ENCODE data around the gene ACP4. TPM values are rescaled to one million over a fixed set of nuclear protein-coding genes. Genes with fewer than 3 reads are reported as not detected.

ACP4 gene
- total RNA-seq, 4 donors from 2014 or later: not detected

DNA sequence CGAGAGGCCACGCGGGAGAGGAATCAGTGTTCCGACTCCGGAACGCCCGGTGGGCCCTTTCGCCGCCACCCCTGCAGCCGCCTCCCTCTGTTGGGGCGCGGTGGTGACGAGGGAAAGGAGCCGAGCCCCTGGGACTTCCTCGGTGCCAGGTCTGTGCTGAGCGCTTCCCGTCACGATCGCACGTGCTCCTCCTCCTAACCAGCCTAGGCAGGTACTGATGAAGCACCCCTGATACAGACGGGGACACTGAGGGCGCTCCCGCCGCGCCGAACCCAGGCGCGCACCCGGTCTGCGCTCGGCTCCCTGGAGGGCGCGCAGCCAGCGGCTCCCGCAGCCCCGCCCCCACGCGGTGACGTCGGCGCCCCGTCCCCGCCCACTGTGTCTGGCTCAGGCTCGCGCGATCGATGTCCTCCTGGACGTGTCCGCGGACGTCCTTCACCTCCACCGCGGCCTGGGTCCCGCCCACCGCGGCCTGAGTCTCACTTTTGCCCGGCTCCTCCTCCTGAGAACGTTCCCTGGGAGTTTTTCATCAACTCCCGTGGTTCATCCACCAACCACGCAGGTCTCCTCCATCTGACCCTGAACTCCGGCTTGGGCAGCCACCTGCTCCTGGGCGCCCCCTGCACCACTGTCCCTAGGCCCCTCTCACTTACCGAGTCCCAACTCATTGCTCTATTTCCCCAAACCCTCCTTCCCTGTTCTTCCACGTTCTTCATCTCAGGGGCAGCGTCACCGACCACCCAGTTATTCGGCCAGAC, 45.7 kb downstream of the ACP4 start:
- ATAC-seq (ENCODE audit: low FRiP score) (peak; percentile 92), DNase-seq (ENCODE audit: low spot score) (peak; percentile 46)
- TF ChIP-seq CTCF (IDR thresholded peaks at IDR 0.05): no peak

DNA sequence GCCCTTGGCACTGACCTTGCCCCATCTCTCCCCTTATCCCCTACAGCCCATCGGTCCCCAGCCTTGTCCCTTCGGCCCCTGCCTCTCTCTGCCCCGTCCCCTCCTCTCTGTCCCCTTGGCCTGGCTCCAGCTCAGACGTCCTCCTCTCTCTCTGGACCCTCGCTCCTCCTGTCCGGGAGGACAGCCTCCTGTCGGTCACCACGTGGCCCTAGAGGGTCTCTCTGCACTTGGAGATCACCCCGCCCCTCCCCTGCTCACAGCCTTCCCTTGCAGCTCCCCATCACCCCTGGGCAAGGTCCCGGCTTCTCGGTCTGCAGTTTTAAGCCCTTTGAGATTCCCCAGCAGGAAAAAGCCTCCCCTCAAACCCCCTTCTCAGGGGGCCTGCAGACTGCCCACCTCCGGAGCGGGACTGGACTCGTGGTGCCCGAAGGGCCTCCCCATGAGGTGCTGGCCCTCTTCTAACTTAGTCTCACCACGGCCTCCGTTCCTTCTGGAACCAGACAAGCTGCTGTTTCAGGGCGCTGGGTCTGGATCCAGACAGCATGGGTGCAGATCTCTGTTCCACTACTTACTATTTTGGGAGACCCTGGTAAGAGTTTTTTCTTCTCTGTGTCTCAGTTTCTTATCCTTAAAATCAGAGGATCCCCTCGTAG, 46.5 kb downstream of the ACP4 start:
- ATAC-seq (ENCODE audit: low FRiP score) (no peak), DNase-seq (ENCODE audit: low spot score) (no peak)
- TF ChIP-seq CTCF (IDR thresholded peaks at IDR 0.05): no peak

DNA sequence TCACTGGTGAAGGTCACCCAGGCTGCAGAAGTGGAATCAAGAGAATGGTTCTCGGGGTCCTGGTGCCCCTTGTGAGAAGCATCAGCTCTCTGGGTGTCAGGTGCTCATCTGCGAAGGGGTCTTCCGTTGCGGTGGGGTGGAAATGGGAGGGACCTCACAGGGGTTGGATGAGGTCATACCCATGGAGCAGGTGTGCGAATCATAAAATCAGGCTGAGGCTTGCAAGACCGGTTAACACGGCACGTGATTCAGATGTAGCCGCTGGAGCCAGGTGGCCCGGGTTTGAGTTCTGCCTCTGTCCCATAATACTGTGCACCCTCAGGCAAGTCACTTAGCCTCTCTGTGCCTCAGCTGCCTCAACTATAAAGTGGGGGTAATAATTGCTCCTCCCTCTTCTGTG, 47.1 kb downstream of the ACP4 start:
- ATAC-seq (ENCODE audit: low FRiP score) (no peak), DNase-seq (ENCODE audit: low spot score) (no peak)
- no peak for TF ChIP-seq CTCF (IDR thresholded peaks at IDR 0.05)

- DNase-seq (ENCODE audit: low spot score) (no peak), ATAC-seq (ENCODE audit: low FRiP score) (no peak)
- no peak for TF ChIP-seq CTCF (IDR thresholded peaks at IDR 0.05)
Observed at GRCh38 chr19:50838239-50838638, 48.0 kb downstream of the ACP4 start.

- TF ChIP-seq CTCF (IDR thresholded peaks at IDR 0.05): no peak
- DNase-seq (ENCODE audit: low spot score) (no peak), ATAC-seq (ENCODE audit: low FRiP score) (no peak)
Observed at GRCh38 chr19:50839712-50840655, 49.8 kb downstream of the ACP4 start.

DNA sequence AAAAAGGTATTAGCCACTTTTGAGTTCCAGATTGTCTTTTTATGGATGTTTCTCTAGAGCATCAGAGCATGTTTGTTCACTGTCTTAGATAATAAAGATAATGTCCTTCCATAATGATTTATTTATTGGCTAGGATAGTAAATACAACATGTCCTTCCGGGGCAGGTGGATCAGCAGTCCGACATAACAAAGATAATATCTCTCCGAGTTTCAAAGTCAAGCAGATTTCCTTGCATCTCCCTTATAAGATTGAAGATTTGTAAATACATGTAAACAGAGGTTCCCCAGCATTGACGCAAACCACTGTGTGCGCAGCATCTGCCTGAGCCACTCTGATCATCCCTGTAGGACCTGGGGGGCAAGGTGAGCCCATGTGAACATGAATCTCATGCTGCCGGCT, 51.9 kb downstream of the ACP4 start:
- TF ChIP-seq CTCF (IDR thresholded peaks at IDR 0.05): no peak
- DNase-seq (ENCODE audit: low spot score) (no peak), ATAC-seq (ENCODE audit: low FRiP score) (no peak)
